PC-3 (cell line): ENCODE data around the gene EIF4G1. TPM values are rescaled to one million over a fixed set of nuclear protein-coding genes. Genes with fewer than 3 reads are reported as not detected.

ENCODE experiments used
- ATAC-seq: fragments of 200-7000 bp; cut with Tn5 transposase; 2 replicates; pipeline ENCODE4 v1.9.1; 2020; ENCODE audit warnings: mild to moderate bottlenecking, moderate library complexity
- BruUV-seq: library from RNA; stranded (reverse); fragments of 400-500 nt; replicated peaks from 2 replicates; lab custom pipeline; 2021; lab: Mats Ljungman, UMichigan
- CTCF ChIA-PET: fragments of 300-600 bp; sonication (Branson Sonifier 250); formaldehyde crosslinking; loops from one replicate; lab custom pipeline; 2022; ENCODE audit warnings: antibody characterized with exemption; lab: Charles Lee
- POLR2A ChIA-PET: fragments of 300-600 bp; sonication (Branson Sonifier 250); formaldehyde crosslinking; loops from one replicate; lab custom pipeline; 2022; ENCODE audit warnings: antibody characterized with exemption; ENCODE audit not compliant: unreplicated experiment; lab: Charles Lee
- DNase-seq: peaks from one replicate; pipeline ENCODE4 v3.0.0-alpha.2; 2015
- H2AFZ ChIP-seq: fragments of 300-600 bp; sonication (generic); 2 replicates; pipeline ENCODE4 v1.6.0; 2016; ENCODE audit warnings: antibody characterized with exemption, low read length
- H3F3A ChIP-seq: fragments of 300-600 bp; sonication (generic); one replicate; pipeline ENCODE4 v1.6.0; 2017; ENCODE audit warnings: antibody characterized with exemption, low read length, control low read depth, mild to moderate bottlenecking; ENCODE audit not compliant: unreplicated experiment
- H3K27ac ChIP-seq: fragments of 300-600 bp; sonication (generic); 2 replicates; pipeline ENCODE4 v1.5.1; 2016; ENCODE audit warnings: mild to moderate bottlenecking, low read length
- H3K27me3 ChIP-seq: fragments of 300-600 bp; sonication (generic); 2 replicates; pipeline ENCODE4 v1.6.1; 2016; ENCODE audit warnings: low read length, mixed read lengths
- H3K36me3 ChIP-seq: fragments of 300-600 bp; sonication (generic); 2 replicates; pipeline ENCODE4 v1.6.1; 2016; ENCODE audit warnings: low read depth, mixed run types, low read length, mixed read lengths
- H3K4me1 ChIP-seq: fragments of 300-600 bp; sonication (generic); 2 replicates; pipeline ENCODE4 v1.5.1; 2016; ENCODE audit warnings: low read length; ENCODE audit not compliant: insufficient read depth
- H3K4me2 ChIP-seq: fragments of 300-600 bp; sonication (generic); 2 replicates; pipeline ENCODE4 v1.6.0; 2016; ENCODE audit warnings: low read length
- H3K4me3 ChIP-seq: fragments of 300-600 bp; sonication (generic); 2 replicates; pipeline ENCODE4 v1.5.1; 2016; ENCODE audit warnings: mild to moderate bottlenecking, low read length, mixed read lengths
- H3K79me2 ChIP-seq: fragments of 300-600 bp; sonication (generic); 2 replicates; pipeline ENCODE4 v1.6.1; 2017; ENCODE audit warnings: low read length, mixed read lengths
- H3K9ac ChIP-seq: fragments of 300-600 bp; sonication (generic); 2 replicates; pipeline ENCODE4 v1.6.0; 2016; ENCODE audit warnings: mild to moderate bottlenecking, low read length
- H3K9me2 ChIP-seq: fragments of 300-600 bp; sonication (generic); replicated peaks from 2 replicates; pipeline ENCODE4 v1.6.1; 2016; ENCODE audit warnings: mixed run types, low read length, mixed read lengths
- H3K9me3 ChIP-seq: fragments of 300-600 bp; sonication (generic); 2 replicates; pipeline ENCODE4 v1.6.1; 2016; ENCODE audit warnings: low read length, mixed read lengths
- H4K20me1 ChIP-seq: fragments of 300-600 bp; sonication (generic); 2 replicates; pipeline ENCODE4 v1.6.1; 2016; ENCODE audit warnings: low read length, mixed read lengths
- CTCF ChIP-seq: fragments of 300-600 bp; sonication (generic); conservative IDR thresholded peaks from 2 replicates; pipeline ENCODE4 v1.5.1; 2017; ENCODE audit warnings: antibody characterized with exemption, low read depth, mild to moderate bottlenecking, low read length
- EZH2 ChIP-seq: fragments of 300-600 bp; sonication (generic); IDR thresholded peaks from one replicate; pipeline ENCODE4 v1.6.1; 2017; ENCODE audit warnings: antibody characterized with exemption, mild to moderate bottlenecking, low read length; ENCODE audit not compliant: unreplicated experiment
- EZH2phosphoT487 ChIP-seq: fragments of 300-600 bp; sonication (generic); IDR thresholded peaks from 2 replicates; pipeline ENCODE4 v1.6.1; 2018; ENCODE audit warnings: mild to moderate bottlenecking, antibody characterized with exemption, low read length, borderline replicate concordance
- intact Hi-C: fragments of 100-400 bp; cut with micrococcal nuclease; formaldehyde crosslinking; loops from 2 replicates; pipeline ENCODE4 v1.9.0; 2023
- total RNA-seq: library from RNA; depleted of rRNA; stranded (reverse); fragments of >200 nt; gene quantifications from 2 replicates; pipeline ENCODE4 v1.2.3, GENCODE V29; 2014

Gene EIF4G1
- total RNA-seq, 1 experiment from 2014 or later = 463 TPM

GRCh38 chr3:184323696-184324095 lies 9.3 kb downstream of the EIF4G1 start:
- H3K79me2 ChIP-seq = peaks cover 82% of the 10 kb centered on the region
- no TSS peak for BruUV-seq
- no peaks in the 10 kb centered on the region for H3K27me3 ChIP-seq
- H4K20me1 ChIP-seq = peaks cover 46% of the 10 kb centered on the region
- TF ChIP-seq CTCF = no peak
- ATAC-seq = no peak
- no peak overlapping the region for H3K4me3 ChIP-seq
- CTCF ChIA-PET = no interaction called here
- peaks cover 84% of the 10 kb centered on the region for H3K36me3 ChIP-seq
- POLR2A ChIA-PET = no interaction called here
- intact Hi-C loops = no loop called here
- no peak overlapping the region for H3K9ac ChIP-seq
- H3K27ac ChIP-seq = no peak overlapping the region
- H3K4me1 ChIP-seq = peaks cover 21% of the 10 kb centered on the region
- no peaks in the 10 kb centered on the region for H3F3A ChIP-seq
- H3K4me2 ChIP-seq = no peak overlapping the region
- no peaks in the 10 kb centered on the region for H3K9me2 ChIP-seq
- H2AFZ ChIP-seq = no peak overlapping the region
- no peaks in the 10 kb centered on the region for H3K9me3 ChIP-seq
- DNase-seq = no peak

GRCh38 chr3:184325269-184325668 lies 10.9 kb downstream of the EIF4G1 start:
- Histone ChIP-seq H3K9me3 (no peaks in the 10 kb centered on the region), H3K4me3 (no peak overlapping the region), H3K9ac (no peak overlapping the region), H4K20me1 (peaks cover 32% of the 10 kb centered on the region), H3K4me2 (no peak overlapping the region), H3K36me3 (peaks cover 93% of the 10 kb centered on the region), H3K4me1 (peaks cover 6% of the 10 kb centered on the region), H3F3A (no peaks in the 10 kb centered on the region), H2AFZ (no peak overlapping the region), H3K27me3 (no peaks in the 10 kb centered on the region), H3K27ac (no peak overlapping the region), H3K79me2 (peaks cover 68% of the 10 kb centered on the region), H3K9me2 (no peaks in the 10 kb centered on the region)
- intact Hi-C loops = no loop called here
- POLR2A ChIA-PET = no interaction called here
- CTCF ChIA-PET = no interaction called here
- TF ChIP-seq CTCF = no peak
- TF ChIP-seq EZH2 = no peak
- BruUV-seq = no TSS peak
- DNase-seq (no peak), ATAC-seq (no peak)

DNA sequence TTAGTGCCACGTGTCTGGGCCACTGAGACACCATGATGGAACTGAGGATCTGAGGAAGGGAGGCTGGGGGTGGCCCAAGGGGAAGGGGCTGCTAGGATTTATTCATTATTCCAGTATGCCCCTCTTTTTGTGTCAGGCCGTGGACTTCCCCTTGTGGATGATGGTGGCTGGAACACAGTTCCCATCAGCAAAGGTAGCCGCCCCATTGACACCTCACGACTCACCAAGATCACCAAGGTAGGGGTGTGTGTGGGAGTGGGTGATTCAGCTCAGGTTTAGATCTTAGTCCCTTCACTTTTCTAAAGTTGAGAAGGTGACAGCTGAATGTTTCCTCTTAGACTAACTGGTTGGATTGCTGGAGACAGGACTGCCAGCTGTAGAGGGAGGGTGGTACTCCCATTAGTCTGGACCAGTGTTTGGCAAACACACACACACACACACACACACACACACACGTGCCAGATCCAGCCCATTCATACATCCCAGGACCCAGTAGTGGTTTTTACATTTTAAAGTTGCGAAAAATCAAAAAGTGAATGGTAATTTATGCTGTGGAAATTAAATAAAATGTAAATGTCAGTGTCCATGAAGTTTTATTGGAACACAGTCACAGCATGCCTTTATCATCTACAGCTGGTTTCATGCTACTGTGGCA lies 11.4 kb downstream of the EIF4G1 start:
- H3K9me3 ChIP-seq = no peaks in the 10 kb centered on the region
- BruUV-seq = no TSS peak

More for the DNA sequence above, 11.4 kb downstream of the EIF4G1 start:
- no peak overlapping the region for H3K9ac ChIP-seq
- H4K20me1 ChIP-seq = peaks cover 27% of the 10 kb centered on the region
- no peak overlapping the region for H3K4me2 ChIP-seq
- no peak overlapping the region for H3K4me3 ChIP-seq
- peak; percentile 32; the same call in 1 of the 2 replicates for ATAC-seq
- H3K79me2 ChIP-seq = peaks cover 62% of the 10 kb centered on the region
- no peaks in the 10 kb centered on the region for H3K9me2 ChIP-seq
- no peaks in the 10 kb centered on the region for H3F3A ChIP-seq
- CTCF ChIA-PET = no interaction called here
- H2AFZ ChIP-seq = no peak overlapping the region
- H3K27me3 ChIP-seq = no peaks in the 10 kb centered on the region
- POLR2A ChIA-PET = no interaction called here
- peaks cover 88% of the 10 kb centered on the region for H3K36me3 ChIP-seq
- TF ChIP-seq CTCF (no peak), EZH2 (no peak), EZH2phosphoT487 (no peak)
- H3K27ac ChIP-seq = no peak overlapping the region
- peak; percentile 33 for DNase-seq
- intact Hi-C loops = no loop called here
- H3K4me1 ChIP-seq = peaks cover under 1% of the 10 kb centered on the region; the same call in 1 of the 2 replicates
